MM.1S (cell line): ENCODE data around the gene PHF21B.

Source experiments
- DNase-seq: peaks from one replicate; pipeline ENCODE4 v3.0.0-alpha.2; 2015
- H2AFZ ChIP-seq: fragments of 300-600 bp; sonication (generic); 2 replicates; pipeline ENCODE4 v1.6.0; 2016; ENCODE audit warnings: antibody characterized with exemption, low read length
- H3F3A ChIP-seq: fragments of 300-600 bp; sonication (generic); 2 replicates; pipeline ENCODE4 v1.6.1; 2016; ENCODE audit warnings: mild to moderate bottlenecking, antibody characterized with exemption, low read length, moderate library complexity, mixed read lengths; ENCODE audit not compliant: insufficient read depth
- H3K27ac ChIP-seq: fragments of 300-600 bp; sonication (generic); 2 replicates; pipeline ENCODE4 v1.5.1; 2016; ENCODE audit warnings: mild to moderate bottlenecking, low read length
- H3K27me3 ChIP-seq: fragments of 300-600 bp; sonication (generic); replicated peaks from 2 replicates; pipeline ENCODE4 v1.6.0; 2016; ENCODE audit warnings: low read length; ENCODE audit not compliant: insufficient read depth
- H3K36me3 ChIP-seq: fragments of 300-600 bp; sonication (generic); replicated peaks from 2 replicates; pipeline ENCODE4 v1.6.1; 2016; ENCODE audit warnings: mild to moderate bottlenecking, low read length, mixed read lengths; ENCODE audit not compliant: insufficient read depth
- H3K4me1 ChIP-seq: fragments of 300-600 bp; sonication (generic); 2 replicates; pipeline ENCODE4 v1.6.1; 2016; ENCODE audit warnings: low read length, mixed read lengths
- H3K4me2 ChIP-seq: fragments of 300-600 bp; sonication (generic); 2 replicates; pipeline ENCODE4 v1.6.0; 2016; ENCODE audit warnings: low read depth, low read length
- H3K4me3 ChIP-seq: fragments of 300-600 bp; sonication (generic); 2 replicates; pipeline ENCODE4 v1.5.1; 2016; ENCODE audit warnings: low read length, mixed read lengths
- H3K79me2 ChIP-seq: fragments of 300-600 bp; sonication (generic); 2 replicates; pipeline ENCODE4 v1.6.1; 2016; ENCODE audit warnings: mixed run types, low read length, mixed read lengths
- H3K9ac ChIP-seq: fragments of 300-600 bp; sonication (generic); 2 replicates; pipeline ENCODE4 v1.6.1; 2016; ENCODE audit warnings: low read length, mixed read lengths
- H3K9me2 ChIP-seq: fragments of 300-600 bp; sonication (generic); replicated peaks from 2 replicates; pipeline ENCODE4 v1.6.1; 2016; ENCODE audit warnings: mild to moderate bottlenecking, low read length, mixed read lengths; ENCODE audit not compliant: insufficient read depth
- H3K9me3 ChIP-seq: fragments of 300-600 bp; sonication (generic); replicated peaks from 2 replicates; pipeline ENCODE4 v1.6.1; 2016; ENCODE audit warnings: mild to moderate bottlenecking, low read length, mixed read lengths; ENCODE audit not compliant: insufficient read depth
- H4K20me1 ChIP-seq: fragments of 300-600 bp; sonication (generic); 2 replicates; pipeline ENCODE4 v1.6.1; 2016; ENCODE audit warnings: mild to moderate bottlenecking, low read length, moderate library complexity, mixed read lengths; ENCODE audit not compliant: insufficient read depth
- EZH2 ChIP-seq: fragments of 300-600 bp; sonication (generic); optimal IDR thresholded peaks from 2 replicates; pipeline ENCODE3; 2017; ENCODE audit warnings: low read depth, mild to moderate bottlenecking, antibody characterized with exemption, low read length, mixed read lengths
- EZH2phosphoT487 ChIP-seq: fragments of 300-600 bp; sonication (generic); IDR thresholded peaks from 2 replicates; pipeline ENCODE4 v1.6.1; 2018; ENCODE audit warnings: antibody characterized with exemption, low read length
- TF ChIP-seq, protein P1 (sequence below): fragments of 300-600 bp; sonication (generic); IDR thresholded peaks from 2 replicates; pipeline ENCODE4 v1.5.1; 2016; ENCODE audit warnings: antibody characterized with exemption, low read length, mixed read lengths

The PHF21B gene

DNA sequence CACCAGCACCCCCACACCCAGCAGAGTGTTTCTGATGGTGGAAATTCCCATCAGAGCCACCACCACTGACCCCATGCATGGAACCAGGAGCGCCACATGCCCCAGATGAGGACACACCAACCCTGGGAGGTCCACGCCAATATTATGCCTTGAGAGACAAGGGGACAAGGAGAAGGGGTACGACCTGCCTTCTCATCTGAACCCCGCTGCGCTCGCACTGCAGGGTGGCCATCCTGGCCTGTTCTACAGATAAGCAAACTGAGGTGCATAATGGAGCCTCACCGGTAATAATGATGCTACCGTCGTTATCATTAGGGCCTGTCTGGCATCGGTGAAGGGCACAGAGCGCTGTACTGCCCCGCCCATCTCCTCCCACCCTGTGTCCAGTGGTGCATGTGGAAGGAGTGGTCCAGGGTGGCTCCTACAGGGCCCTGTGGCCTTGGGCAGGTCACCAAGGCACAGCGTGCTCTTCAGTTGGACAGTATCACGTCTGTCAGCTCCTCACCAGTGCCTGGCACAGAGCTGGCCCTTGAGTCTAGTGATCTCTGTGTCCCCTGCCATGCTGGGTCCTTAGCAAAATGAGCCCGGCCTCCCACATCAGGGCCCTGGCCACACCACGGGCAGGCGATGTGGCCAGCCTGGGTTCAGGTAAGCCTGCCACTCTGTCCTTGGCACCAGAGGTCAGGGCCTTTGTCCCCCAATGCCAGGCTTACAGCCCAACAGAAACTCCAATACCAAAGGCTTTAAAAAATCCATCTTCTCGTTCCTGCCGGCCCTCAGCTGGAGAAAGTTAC is 92.2 kb downstream of the PHF21B start:
- Histone ChIP-seq H3K4me3 (no peak overlapping the region), H3F3A (no peaks in the 10 kb centered on the region)
- TF ChIP-seq, protein P1, sequence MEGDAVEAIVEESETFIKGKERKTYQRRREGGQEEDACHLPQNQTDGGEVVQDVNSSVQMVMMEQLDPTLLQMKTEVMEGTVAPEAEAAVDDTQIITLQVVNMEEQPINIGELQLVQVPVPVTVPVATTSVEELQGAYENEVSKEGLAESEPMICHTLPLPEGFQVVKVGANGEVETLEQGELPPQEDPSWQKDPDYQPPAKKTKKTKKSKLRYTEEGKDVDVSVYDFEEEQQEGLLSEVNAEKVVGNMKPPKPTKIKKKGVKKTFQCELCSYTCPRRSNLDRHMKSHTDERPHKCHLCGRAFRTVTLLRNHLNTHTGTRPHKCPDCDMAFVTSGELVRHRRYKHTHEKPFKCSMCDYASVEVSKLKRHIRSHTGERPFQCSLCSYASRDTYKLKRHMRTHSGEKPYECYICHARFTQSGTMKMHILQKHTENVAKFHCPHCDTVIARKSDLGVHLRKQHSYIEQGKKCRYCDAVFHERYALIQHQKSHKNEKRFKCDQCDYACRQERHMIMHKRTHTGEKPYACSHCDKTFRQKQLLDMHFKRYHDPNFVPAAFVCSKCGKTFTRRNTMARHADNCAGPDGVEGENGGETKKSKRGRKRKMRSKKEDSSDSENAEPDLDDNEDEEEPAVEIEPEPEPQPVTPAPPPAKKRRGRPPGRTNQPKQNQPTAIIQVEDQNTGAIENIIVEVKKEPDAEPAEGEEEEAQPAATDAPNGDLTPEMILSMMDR, result no peak
- TF ChIP-seq EZH2phosphoT487 (no peak), EZH2 (no peak)

GRCh38 chr22:44916281-44917231 is 93.2 kb downstream of the PHF21B start:
- Histone ChIP-seq H3F3A (no peaks in the 10 kb centered on the region), H3K36me3 (no peaks in the 10 kb centered on the region), H2AFZ (no peak overlapping the region), H3K4me2 (no peak overlapping the region), H3K27ac (no peak overlapping the region), H3K9me3 (no peaks in the 10 kb centered on the region), H4K20me1 (no peaks in the 10 kb centered on the region), H3K79me2 (no peaks in the 10 kb centered on the region), H3K9me2 (no peaks in the 10 kb centered on the region), H3K4me1 (no peaks in the 10 kb centered on the region), H3K9ac (no peak overlapping the region), H3K4me3 (no peak overlapping the region), H3K27me3 (peaks cover 96% of the 10 kb centered on the region)
- no peak for TF ChIP-seq EZH2phosphoT487
- TF ChIP-seq EZH2, result no peak
- TF ChIP-seq, protein P1, result no peak
- no peak for DNase-seq

More for the DNA sequence above, 92.2 kb downstream of the PHF21B start:
- H2AFZ ChIP-seq, result no peak overlapping the region
- peaks cover 94% of the 10 kb centered on the region for H3K27me3 ChIP-seq
- no peaks in the 10 kb centered on the region for H4K20me1 ChIP-seq
- H3K27ac ChIP-seq, result no peak overlapping the region
- no peak for DNase-seq
- no peak overlapping the region for H3K9ac ChIP-seq
- no peaks in the 10 kb centered on the region for H3K9me3 ChIP-seq
- H3K36me3 ChIP-seq, result no peaks in the 10 kb centered on the region
- no peaks in the 10 kb centered on the region for H3K9me2 ChIP-seq
- H3K79me2 ChIP-seq, result no peaks in the 10 kb centered on the region
- no peak overlapping the region for H3K4me2 ChIP-seq
- no peaks in the 10 kb centered on the region for H3K4me1 ChIP-seq

GRCh38 chr22:44915441-44915840 is 94.4 kb downstream of the PHF21B start:
- Histone ChIP-seq H3K36me3 (no peaks in the 10 kb centered on the region), H4K20me1 (no peaks in the 10 kb centered on the region), H3K4me1 (no peaks in the 10 kb centered on the region), H3F3A (no peaks in the 10 kb centered on the region), H3K79me2 (no peaks in the 10 kb centered on the region), H3K27me3 (peaks cover 95% of the 10 kb centered on the region), H2AFZ (no peak overlapping the region), H3K9ac (no peak overlapping the region), H3K9me2 (no peaks in the 10 kb centered on the region), H3K27ac (no peak overlapping the region), H3K9me3 (no peaks in the 10 kb centered on the region), H3K4me2 (no peak overlapping the region), H3K4me3 (no peak overlapping the region)
- TF ChIP-seq EZH2 (no peak), EZH2phosphoT487 (no peak)
- TF ChIP-seq, protein P1, result no peak
- no peak for DNase-seq
